Hematopoietic multipotent progenitor cell treated with erythropoietin and hydrocortisone succinate and interleukin-3 and kit ligand, for 17 days (in vitro differentiated cells): ENCODE measurements around the gene RNF17.
"Not testable (repeated sequence)": the region's sequence is repeated elsewhere in the genome, so short reads cannot be mapped to it uniquely, and the experiment has no call there.

Source experiments
- DNase-seq: peaks from one replicate; pipeline ENCODE4 v3.0.0-alpha.2; 2015; ENCODE audit warnings: low spot score

The RNF17 gene

DNA sequence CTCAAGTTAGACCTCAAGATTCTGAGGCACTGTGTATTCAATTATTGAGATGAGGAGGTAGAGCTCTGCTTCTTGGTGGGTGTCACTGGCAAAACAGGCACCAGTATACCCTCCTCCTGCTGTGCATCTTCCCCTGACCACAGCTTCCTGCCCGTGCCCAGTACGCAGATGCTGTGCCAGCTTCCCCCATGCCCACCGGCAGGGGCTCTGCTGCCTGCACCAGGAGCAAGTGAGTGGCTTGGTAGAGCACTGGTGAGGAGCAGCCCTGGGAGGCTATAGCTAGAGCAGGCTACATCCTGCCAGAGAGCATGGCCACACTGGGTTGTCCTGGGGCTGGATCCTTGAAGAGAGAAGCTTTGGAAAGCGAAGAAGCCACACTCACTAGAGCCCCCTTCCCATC lies 21.0 kb upstream of the RNF17 start:
- no peak for DNase-seq

GRCh38 chr13:24744247-24744646 lies 19.7 kb upstream of the RNF17 start:
- DNase-seq = no peak

GRCh38 chr13:24745516-24745860 lies 18.5 kb upstream of the RNF17 start:
- DNase-seq = no peak

DNA sequence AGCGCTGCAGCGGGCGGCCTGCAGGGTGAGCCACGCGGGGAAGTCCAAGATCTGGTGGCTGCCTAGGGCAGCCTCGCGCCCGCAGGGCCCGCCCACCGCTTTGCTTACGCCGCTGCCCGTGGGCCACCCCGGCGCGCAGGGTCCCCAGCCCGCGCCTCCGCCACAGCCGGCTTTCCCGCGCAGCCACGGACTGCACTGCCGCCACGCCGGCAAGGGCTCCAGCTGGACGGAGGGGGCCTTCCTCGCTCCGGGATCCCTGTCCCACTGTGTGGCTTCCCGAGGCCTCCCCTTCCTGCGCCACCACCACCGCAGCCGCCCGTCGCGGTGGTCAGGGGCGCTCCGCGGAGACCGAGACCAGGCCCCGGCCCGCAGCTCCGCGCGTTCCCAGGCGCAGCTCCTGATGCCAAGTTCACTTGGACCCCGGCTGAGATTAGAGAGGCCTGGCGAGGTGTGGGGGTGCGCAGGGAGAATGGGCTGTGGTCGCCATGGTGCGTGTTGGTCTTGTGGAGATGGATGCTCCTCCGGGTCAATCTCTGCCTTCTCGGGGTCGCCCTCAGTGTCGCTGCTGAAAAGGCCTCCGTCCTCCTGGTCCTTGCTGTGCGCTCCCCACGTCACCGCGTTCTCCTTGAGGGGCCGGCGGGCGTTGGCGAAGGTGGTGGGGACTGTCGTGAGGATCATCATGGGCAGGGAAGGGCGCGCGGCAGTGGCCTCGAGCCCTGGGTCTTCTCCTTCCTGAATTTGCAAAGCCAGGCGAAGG lies 17.9 kb upstream of the RNF17 start:
- DNase-seq = no peak

GRCh38 chr13:24746618-24747247 lies 17.2 kb upstream of the RNF17 start:
- DNase-seq = no peak

- no peak for DNase-seq
These were observed 16.5 kb upstream of the RNF17 start for GRCh38 chr13:24747248-24748060.

GRCh38 chr13:24748061-24748400 lies 15.9 kb upstream of the RNF17 start:
- DNase-seq = no peak

- DNase-seq = no peak
These were observed 4.8 kb upstream of the RNF17 start for GRCh38 chr13:24759197-24759596.

- no peak for DNase-seq
These were observed 284 bp downstream of the RNF17 start for GRCh38 chr13:24764276-24764630.

- DNase-seq = no peak
These were observed 13.2 kb downstream of the RNF17 start for GRCh38 chr13:24777171-24777570.

DNA sequence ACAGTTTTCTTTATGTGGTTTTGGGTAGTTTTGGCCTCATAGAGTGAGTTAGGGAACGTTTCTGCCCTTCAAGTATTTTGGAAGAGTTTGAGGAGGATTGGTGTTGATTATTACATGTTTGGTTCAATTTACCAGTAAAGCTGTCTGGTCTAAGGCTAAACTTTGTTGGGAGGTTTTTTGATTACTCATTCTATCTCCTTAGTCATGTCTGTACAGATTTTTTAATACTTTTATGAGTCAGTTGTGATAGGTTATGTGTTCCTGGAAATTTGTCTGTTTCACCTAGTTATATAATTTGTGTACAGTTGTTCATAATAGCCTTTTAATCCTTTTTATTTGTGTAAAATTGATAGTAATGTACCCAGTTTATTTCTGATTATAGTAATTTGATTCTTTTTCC lies 20.4 kb downstream of the RNF17 start:
- DNase-seq = no peak

DNA sequence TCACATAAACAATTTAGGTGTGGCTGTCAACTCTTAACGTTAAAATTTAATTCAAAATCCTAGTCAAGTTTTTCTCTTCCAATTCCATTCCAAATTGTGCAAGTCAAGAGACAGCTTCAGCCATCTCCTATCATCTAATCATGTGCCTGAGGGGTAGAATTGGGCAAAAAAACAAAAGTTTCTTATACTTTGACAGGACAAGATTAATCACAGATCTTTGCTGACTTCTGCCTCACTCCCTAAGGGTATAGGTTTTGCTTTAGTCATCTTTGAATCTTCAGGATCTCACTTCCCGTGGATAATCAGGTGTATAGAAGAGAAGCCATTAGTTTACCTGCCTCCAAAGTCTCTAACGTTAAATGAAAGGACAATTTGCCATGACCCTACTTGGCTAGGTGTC lies 24.6 kb downstream of the RNF17 start:
- no peak for DNase-seq

- DNase-seq = no peak
These were observed 38.1 kb downstream of the RNF17 start for GRCh38 chr13:24802074-24802473.

GRCh38 chr13:24821207-24821606 lies 57.2 kb downstream of the RNF17 start:
- DNase-seq = no peak

DNA sequence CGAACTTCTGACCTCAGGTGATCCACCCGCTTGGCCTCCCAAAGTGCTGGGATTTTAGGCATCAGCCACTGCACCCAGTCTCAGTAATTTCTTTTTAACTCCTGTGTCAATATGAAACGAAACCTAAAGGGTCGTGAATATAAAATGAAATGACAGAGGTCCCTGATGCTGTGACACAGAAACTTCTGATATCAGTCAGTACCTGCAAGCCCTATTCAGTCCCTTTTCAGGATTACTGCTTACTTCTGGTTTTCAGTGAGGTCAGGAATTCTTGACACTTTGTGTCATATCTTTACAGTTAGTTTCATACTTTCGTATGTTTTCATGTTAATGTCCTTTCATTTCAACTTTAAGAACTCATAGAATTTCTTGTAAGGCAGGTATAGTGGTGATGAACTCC lies 58.7 kb downstream of the RNF17 start:
- DNase-seq = no peak

- DNase-seq = not testable (repeated sequence)
These were observed 59.2 kb downstream of the RNF17 start for GRCh38 chr13:24823122-24823710.

DNA sequence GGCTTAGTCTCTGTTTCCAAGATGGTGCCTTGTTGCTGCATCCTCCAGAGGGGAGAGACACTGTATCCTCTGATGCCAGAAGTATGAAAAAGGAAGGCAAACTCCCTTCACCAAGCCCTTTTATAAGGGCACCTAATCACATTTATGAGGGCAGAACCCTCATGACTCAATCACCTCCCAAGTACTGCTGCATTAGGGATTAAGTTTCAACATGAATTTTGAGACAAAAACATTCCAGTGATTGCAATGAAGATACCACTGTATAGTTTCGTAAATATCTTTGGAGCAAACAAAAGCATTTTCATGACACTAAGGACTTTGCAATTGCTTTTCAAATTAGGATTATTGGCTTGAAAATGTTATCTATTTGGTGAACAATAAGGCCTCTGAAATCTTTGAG lies 63.8 kb downstream of the RNF17 start:
- DNase-seq = no peak

- no peak for DNase-seq
These were observed 71.0 kb downstream of the RNF17 start for GRCh38 chr13:24834902-24835510.

- DNase-seq = not testable (repeated sequence)
These were observed 73.6 kb downstream of the RNF17 start for GRCh38 chr13:24837528-24837927.

DNA sequence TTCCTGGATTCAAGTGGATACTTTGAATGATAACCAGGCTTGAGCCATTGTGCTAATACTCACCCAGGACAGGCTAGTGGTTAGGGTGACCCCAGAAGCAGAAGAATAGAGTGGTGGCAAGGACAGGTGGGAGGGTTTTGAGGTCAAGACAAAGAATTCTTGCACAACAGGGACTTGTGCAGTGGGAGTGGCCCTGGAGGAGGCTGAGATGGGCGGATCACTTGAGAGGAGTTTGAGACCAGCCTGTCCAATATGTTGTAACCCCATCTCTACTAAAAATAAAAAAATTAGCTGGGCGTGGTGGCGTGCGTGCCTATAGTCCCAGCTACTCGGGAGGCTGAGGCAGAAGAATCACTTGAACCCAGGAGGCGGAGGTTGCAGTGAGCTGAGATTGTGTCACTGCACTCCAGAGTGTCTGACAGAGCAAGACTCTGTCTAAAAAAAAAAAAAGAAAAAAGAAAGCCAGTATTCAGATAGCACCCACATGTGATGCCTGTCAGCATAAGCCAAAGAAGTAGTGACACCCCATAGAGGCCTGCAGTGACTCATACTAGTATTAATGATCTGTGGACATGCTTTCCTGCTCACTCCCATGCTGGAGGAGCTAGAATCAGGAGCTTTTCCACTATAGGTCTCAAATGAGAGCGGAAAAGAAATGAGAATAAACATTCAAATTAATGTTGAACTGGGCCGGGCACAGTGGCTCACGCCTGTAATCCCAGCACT lies 78.7 kb downstream of the RNF17 start:
- DNase-seq = no peak

GRCh38 chr13:24851546-24851945 lies 87.6 kb downstream of the RNF17 start:
- no peak for DNase-seq

- no peak for DNase-seq
These were observed 90.3 kb downstream of the RNF17 start for GRCh38 chr13:24854311-24854710.
